ENCODE data around the gene SNRNP27.

DNA sequence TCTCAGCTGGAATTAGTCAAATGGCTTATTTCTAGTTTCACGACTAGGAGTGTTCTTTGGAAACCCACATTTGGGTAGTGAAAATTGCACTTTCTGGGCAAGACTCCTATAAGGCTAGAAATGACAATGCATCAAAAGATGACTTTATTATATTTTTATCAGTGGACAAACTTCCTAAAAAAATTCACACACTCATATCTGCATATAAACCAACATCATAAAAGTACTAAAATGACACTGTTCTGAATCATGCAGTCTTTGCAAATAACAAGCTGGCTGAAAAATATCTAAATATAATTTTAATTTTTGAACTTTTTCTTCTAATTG, 38.8 kb downstream of the SNRNP27 start:
- TF ChIP-seq, protein P1, sequence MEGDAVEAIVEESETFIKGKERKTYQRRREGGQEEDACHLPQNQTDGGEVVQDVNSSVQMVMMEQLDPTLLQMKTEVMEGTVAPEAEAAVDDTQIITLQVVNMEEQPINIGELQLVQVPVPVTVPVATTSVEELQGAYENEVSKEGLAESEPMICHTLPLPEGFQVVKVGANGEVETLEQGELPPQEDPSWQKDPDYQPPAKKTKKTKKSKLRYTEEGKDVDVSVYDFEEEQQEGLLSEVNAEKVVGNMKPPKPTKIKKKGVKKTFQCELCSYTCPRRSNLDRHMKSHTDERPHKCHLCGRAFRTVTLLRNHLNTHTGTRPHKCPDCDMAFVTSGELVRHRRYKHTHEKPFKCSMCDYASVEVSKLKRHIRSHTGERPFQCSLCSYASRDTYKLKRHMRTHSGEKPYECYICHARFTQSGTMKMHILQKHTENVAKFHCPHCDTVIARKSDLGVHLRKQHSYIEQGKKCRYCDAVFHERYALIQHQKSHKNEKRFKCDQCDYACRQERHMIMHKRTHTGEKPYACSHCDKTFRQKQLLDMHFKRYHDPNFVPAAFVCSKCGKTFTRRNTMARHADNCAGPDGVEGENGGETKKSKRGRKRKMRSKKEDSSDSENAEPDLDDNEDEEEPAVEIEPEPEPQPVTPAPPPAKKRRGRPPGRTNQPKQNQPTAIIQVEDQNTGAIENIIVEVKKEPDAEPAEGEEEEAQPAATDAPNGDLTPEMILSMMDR (IDR thresholded peaks at IDR 0.05 in 4 of 5, conservative IDR thresholded peaks at IDR 0.05 in 1 of 5), result no peak
- TF ChIP-seq POLR2A (IDR thresholded peaks at IDR 0.05), result no peak

All from gastrocnemius medialis (tissue), 4 donors.